ENCODE results near the gene TESK1.
"Not testable (repeated sequence)": the region's sequence is repeated elsewhere in the genome, so short reads cannot be mapped to it uniquely, and the experiment has no call there.

Gene TESK1

DNA sequence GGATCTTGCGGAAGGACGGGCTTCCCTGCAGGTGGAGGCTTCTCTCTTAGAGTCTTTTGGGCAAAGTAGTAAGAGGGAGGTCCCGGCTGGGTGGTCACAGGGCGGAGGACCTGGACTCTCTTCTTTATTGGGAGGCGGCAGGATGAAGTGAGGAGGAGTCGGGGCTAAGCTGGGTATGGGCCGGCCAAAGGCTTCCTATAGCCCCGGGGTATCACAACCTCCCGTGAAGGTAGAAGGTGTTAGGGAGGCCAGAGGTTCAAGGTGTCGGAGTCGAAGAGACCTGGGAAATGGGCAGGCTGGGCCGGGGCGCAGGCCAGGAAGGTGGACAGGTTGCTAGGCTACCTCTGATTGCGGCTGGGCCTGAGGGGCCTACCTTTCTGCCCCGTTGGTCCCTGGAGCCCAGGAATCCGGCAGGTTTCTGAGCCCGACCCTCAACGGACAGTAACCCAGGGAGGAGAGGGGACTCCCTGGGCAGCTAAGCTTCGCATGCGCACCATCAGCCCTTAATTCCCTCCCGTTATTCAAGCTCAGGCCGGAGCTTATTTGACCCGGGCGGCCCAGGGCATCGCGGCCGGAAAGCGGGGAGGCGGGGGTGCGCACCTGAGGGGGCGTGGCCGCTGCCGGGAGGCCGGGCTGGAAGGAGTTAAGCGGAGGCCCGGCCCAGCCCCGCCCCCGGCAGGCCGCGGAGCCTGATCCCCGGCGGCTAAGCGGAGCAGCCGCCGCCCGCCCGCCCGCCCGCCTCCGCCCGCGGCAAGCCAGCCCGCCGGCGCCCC lies at the start of gene TESK1:
Gene TESK1 (plus strand): TSS at position 685 of the 773 bp plus-strand sequence. CDS start 358 bp downstream, outside the sequence.
- peak; percentile 91 for DNase-seq

GRCh38 chr9:35555881-35556280 lies 49.2 kb upstream of the TESK1 start:
- no peak for DNase-seq

GRCh38 chr9:35556776-35557175 lies 48.3 kb upstream of the TESK1 start:
- DNase-seq = no peak

DNA sequence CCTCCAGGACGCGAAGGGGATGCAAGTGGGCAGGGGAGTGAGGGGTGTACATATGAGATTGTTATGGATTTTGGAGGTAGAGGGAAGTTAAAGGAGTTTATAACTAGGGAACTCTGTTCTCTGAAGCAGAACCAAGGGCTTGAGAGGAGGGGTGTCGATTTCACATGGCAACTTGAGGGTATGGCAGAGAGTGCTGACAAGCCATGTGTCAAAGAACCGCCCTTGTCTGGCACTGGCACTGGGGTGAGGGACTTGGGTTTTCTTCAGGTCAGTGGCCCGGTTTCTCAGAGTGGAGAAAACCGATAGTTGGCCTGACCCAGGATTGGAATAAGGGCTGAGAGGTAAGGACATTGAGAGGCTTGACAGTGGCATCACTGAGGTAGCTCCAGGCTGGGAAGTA lies 47.7 kb upstream of the TESK1 start:
- DNase-seq = no peak

- no peak for DNase-seq
These were observed 46.9 kb upstream of the TESK1 start for GRCh38 chr9:35558185-35558584.

DNA sequence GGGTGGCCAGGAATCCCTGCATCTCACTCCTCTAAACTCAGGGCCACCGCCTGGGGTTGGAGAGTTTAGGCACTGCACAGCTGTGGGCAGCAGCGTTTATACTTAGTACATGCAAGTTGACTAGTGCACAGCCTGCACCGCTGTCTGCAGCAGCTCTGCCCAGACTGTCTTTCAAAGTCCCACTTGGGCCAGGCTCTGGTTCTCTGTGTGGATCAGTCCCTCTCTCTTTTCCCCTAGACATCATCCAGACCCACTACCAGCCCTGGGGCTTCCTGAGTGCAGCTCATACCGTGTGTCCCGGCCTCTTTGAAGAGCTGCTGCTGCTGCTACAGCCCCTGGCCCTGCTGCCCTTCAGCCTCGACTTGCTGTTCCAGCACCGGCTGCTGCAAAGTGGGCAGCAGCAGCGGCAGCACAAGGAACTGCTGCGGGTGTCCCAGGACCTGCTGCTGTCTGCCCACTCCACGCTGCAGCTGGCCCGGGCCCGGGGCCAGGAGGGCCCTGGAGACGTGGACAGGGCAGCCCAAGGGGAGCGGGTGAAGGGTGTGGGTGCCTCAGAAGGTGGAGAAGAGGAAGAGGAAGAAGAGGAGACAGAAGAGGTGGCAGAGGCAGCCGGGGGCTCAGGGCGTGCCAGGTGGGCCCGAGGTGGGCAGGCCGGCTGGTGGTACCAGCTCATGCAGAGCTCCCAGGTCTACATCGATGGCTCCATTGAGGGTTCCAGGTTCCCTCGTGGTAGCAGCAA lies 45.1 kb upstream of the TESK1 start:
- DNase-seq = no peak

DNA sequence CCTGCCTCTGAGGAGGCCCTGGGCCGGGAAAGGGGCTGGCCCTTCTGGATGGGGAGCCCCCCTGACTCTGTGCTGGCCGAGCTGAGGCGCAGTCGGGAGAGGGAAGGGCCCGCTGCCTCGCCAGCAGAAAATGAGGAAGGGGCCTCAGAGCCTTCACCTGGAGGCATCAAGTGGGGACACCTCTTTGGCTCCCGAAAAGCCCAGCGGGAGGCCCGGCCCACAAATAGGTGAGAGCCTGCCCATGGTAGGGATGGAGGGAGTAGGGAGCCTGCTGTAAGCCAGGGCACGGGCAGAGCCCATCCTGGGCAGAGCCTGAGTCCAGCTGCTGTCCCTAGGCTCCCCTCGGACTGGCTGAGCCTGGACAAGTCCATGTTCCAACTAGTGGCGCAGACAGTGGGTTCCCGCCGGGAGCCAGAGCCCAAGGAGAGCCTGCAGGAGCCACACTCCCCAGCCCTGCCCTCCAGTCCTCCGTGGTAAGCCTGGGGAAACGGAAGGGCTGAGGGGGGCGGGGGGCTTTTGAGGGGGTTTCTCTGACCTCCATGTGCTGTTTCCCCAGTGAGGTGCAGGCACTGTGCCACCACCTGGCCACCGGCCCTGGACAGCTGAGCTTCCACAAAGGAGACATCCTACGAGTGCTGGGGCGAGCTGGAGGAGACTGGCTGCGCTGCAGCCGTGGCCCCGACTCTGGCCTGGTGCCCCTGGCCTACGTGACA lies 44.3 kb upstream of the TESK1 start:
- no peak for DNase-seq

GRCh38 chr9:35561468-35562261 lies 43.4 kb upstream of the TESK1 start:
- DNase-seq = no peak

- no peak for DNase-seq
These were observed 41.9 kb upstream of the TESK1 start for GRCh38 chr9:35562895-35563780.

DNA sequence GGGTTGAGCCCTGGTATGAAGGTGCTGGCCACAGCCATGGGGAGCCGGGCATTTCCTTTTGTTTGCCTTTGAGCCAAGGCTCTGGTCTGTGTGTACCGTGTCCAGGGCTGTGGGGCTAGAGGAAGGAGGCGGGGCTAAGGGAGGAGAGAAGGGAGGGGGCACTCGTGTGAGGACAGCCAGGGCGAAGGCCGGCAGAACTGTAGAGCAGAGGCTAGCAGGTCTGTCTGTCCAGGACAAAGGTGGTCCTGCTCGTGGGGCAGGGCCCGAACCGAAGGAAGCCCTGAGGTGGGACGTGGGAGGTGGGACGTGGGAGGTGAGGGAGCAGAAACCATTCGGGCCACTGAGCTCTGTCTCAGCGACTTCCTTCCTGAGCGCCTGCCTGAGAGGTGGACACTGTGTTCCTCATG lies 41.3 kb upstream of the TESK1 start:
- no peak for DNase-seq

GRCh38 chr9:35564658-35565061 lies 40.4 kb upstream of the TESK1 start:
- DNase-seq = no peak

GRCh38 chr9:35566417-35566816 lies 38.6 kb upstream of the TESK1 start:
- no peak for DNase-seq

GRCh38 chr9:35568196-35568595 lies 36.9 kb upstream of the TESK1 start:
- no peak for DNase-seq

DNA sequence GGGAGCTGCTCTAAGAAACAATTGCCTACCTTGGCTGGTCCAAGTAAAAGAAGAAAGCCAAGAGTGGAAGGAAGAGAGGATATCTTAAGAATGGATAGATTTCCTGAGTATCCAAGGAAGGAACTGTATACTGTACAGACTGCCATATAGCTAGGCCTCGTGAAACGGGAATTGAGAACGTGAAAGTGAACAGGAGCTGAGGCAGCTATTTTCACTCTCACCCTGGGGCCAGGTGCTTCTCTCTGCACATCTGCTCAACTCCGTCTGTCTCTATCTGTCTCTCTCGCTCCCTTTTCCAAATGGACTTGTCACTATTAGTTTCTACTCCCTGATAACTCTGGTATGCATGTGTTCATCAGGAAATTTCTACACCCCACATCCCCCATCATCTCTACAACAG lies 35.9 kb upstream of the TESK1 start:
- no peak for DNase-seq

DNA sequence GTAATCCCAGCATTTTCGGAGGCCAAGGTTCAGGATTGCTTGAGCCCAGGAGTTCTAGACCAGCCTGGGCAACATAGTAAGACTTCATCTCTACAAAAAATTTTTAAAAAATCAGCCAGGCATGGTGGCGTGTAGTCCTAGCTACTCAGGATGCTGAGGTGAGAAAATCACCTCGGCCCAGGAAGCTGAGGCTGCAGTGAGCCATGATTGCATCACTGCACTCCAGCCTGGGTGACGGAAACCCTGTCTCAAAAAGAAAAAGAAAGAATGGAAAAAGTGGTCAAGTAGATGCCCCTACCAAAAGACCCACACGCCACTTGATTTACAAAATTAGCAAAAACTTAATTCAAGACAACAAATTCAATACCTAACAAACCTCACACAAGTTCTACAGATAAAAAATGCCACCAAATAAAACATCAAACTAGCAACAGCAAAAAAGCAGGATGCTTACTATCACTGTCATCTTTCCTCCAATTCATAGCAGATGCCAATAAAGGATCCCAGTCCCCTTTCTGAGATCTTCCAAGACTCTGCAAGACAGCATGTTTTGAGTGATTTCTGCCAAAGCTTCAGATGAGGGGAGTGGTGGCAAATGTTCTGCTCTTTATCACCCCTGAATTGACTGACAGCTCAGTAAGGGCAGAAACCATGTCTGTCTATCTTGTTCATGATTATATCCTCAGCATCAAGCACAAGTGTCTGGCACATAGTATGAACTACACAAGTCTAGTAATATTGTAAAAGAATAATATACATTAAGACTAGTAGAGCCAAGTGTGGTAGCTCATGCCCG lies 34.2 kb upstream of the TESK1 start:
- DNase-seq = peak; percentile 6

- DNase-seq = no peak
These were observed 30.4 kb upstream of the TESK1 start for GRCh38 chr9:35574578-35575122.

- DNase-seq = no peak
These were observed 29.6 kb upstream of the TESK1 start for GRCh38 chr9:35575478-35575877.

DNA sequence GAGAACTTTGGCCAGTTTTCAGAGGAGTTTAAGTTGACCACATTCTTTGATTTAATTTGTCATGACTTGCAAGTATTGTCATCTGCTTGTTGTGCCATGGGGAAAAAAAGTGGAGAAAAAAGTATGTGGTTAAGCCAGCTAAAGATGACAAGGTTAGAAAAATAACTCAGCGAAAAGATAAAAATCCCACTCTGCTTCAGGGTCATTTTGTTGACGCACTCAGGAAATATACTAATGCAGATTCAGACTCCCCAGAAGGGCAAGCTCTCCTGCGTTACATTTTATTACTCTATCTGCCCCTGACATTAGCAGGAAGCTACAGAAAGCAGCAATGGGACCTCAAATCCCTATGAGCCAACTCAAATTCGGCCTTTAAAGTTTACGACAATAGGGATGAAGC lies 27.6 kb upstream of the TESK1 start:
- DNase-seq = no peak

GRCh38 chr9:35579130-35579529 lies 25.9 kb upstream of the TESK1 start:
- DNase-seq = no peak

GRCh38 chr9:35579659-35580227 lies 25.3 kb upstream of the TESK1 start:
- not testable (repeated sequence) for DNase-seq

Measured in CD4-positive, alpha-beta T cell treated with Interleukin-17A for 4 hours (primary cell).